Measurements from ENCODE around the gene CIAPIN1. TPM values are rescaled to one million over a fixed set of nuclear protein-coding genes. Genes with fewer than 3 reads are reported as not detected.

CIAPIN1 gene
- total RNA-seq, 3 donors from 2014 or later: 43.2 to 63.7 (median 53.8) TPM

GRCh38 chr16:57474671-57475661 is 27.8 kb upstream of the CIAPIN1 start:
- no peak for ATAC-seq
- intact Hi-C loops (cut with DNase I, micrococcal nuclease): no loop called here
- no peak overlapping the region for H3K4me3 ChIP-seq
- peaks cover 30% of the 10 kb centered on the region for H3K4me1 ChIP-seq (ENCODE audit: low read depth)
- TF ChIP-seq CTCF (IDR thresholded peaks at IDR 0.05): no peak
- DNase-seq: no peak
- H3K9me3 ChIP-seq: no peaks in the 10 kb centered on the region
- H3K36me3 ChIP-seq (ENCODE audit: low read depth): peaks cover 11% of the 10 kb centered on the region

- H3K4me1 ChIP-seq (ENCODE audit: low read depth): peaks cover 26% of the 10 kb centered on the region
- no peak for ATAC-seq
- intact Hi-C loops (cut with DNase I, micrococcal nuclease): no loop called here
Measured at GRCh38 chr16:57473906-57474305, 26.7 kb upstream of the CIAPIN1 start.

GRCh38 chr16:57473176-57473840 is 26.1 kb upstream of the CIAPIN1 start:
- intact Hi-C loops (cut with DNase I, micrococcal nuclease): no loop called here
- ATAC-seq (no peak), DNase-seq (no peak)
- no peaks in the 10 kb centered on the region for H3K9me3 ChIP-seq
- no peak for TF ChIP-seq CTCF (IDR thresholded peaks at IDR 0.05)
- peaks cover 20% of the 10 kb centered on the region for H3K36me3 ChIP-seq (ENCODE audit: low read depth)
- H3K4me1 ChIP-seq (ENCODE audit: low read depth): peaks cover 22% of the 10 kb centered on the region
- H3K4me3 ChIP-seq: no peak overlapping the region

More at GRCh38 chr16:57473906-57474305, 26.7 kb upstream of the CIAPIN1 start:
- TF ChIP-seq CTCF (IDR thresholded peaks at IDR 0.05): no peak
- Histone ChIP-seq H3K36me3 (ENCODE audit: low read depth) (peaks cover 20% of the 10 kb centered on the region), H3K9me3 (no peaks in the 10 kb centered on the region), H3K4me3 (no peak overlapping the region)
- no peak for DNase-seq

- no peak for DNase-seq
- peaks cover 19% of the 10 kb centered on the region for H3K4me1 ChIP-seq (ENCODE audit: low read depth)
- no peak for TF ChIP-seq CTCF (IDR thresholded peaks at IDR 0.05)
- no peaks in the 10 kb centered on the region for H3K9me3 ChIP-seq
- intact Hi-C loops (cut with DNase I, micrococcal nuclease): no loop called here
- H3K4me3 ChIP-seq: no peak overlapping the region
- ATAC-seq: peak; percentile 1
- H3K36me3 ChIP-seq (ENCODE audit: low read depth): peaks cover 20% of the 10 kb centered on the region
Measured at GRCh38 chr16:57472665-57473060, 25.5 kb upstream of the CIAPIN1 start.

GRCh38 chr16:57471852-57472664 is 24.9 kb upstream of the CIAPIN1 start:
- intact Hi-C loops (cut with DNase I, micrococcal nuclease): no loop called here

More at GRCh38 chr16:57471852-57472664, 24.9 kb upstream of the CIAPIN1 start:
- H3K9me3 ChIP-seq: no peaks in the 10 kb centered on the region
- TF ChIP-seq CTCF (IDR thresholded peaks at IDR 0.05): no peak
- peaks cover 20% of the 10 kb centered on the region for H3K36me3 ChIP-seq (ENCODE audit: low read depth)
- DNase-seq (peak; percentile 50 to 67 (median 58)), ATAC-seq (peak; percentile 77)
- no peak overlapping the region for H3K4me3 ChIP-seq
- H3K4me1 ChIP-seq (ENCODE audit: low read depth): peaks cover 19% of the 10 kb centered on the region

Measured in mucosa of descending colon (tissue), 3 donors.